Right atrium auricular region (tissue), 2 donors: ENCODE results near the gene MGLL. TPM values are rescaled to one million over a fixed set of nuclear protein-coding genes. Genes with fewer than 3 reads are reported as not detected.

Experiments used
- DNase-seq: peaks from one replicate; pipeline ENCODE4 v3.0.0-alpha.2; 2019; ENCODE audit warnings: low spot score
- H3K27ac ChIP-seq, 2 donors: fragments of 200-600 bp; sonication (generic); 1 replicate in 1 of 2; 2 replicates in 1 of 2; pipeline ENCODE4 v1.5.1; 2016 to 2019
- H3K27me3 ChIP-seq, 2 donors: fragments of 200-600 bp; sonication (generic); one replicate each; pipeline versions ENCODE4 v1.5.1 to v1.6.0; 2017 to 2019
- H3K36me3 ChIP-seq: fragments of 200-600 bp; sonication (generic); one replicate; pipeline ENCODE4 v1.5.1; 2016
- H3K4me1 ChIP-seq, 2 donors: fragments of 200-600 bp; sonication (generic); one replicate each; pipeline versions ENCODE4 v1.5.1 to v1.6.0; 2017 to 2019
- H3K4me3 ChIP-seq, 2 donors: fragments of 200-600 bp; sonication (generic); 1 replicate in 1 of 2; 2 replicates in 1 of 2; pipeline ENCODE4 v1.5.1; 2017 to 2019; ENCODE audit warnings: mild to moderate bottlenecking in 1 of 2, moderate library complexity in 1 of 2
- H3K9me3 ChIP-seq, 2 donors: fragments of 200-600 bp; sonication (generic); one replicate each; pipeline ENCODE4 v1.5.1; 2019
- total RNA-seq, 2 donors: library from RNA; depleted of rRNA; stranded (reverse); fragments of >200 nt; gene quantifications; one replicate each; pipeline ENCODE4 v1.1.0, GENCODE V29; 2016
- TF ChIP-seq, protein P1 (sequence below), 2 donors: fragments of 200-600 bp; sonication (generic); IDR thresholded peaks; one replicate each; pipeline ENCODE4 v1.5.1; 2019; ENCODE audit warnings: antibody characterized with exemption in 2 of 2

Gene MGLL
- 10 to 100 TPM; 36.3 to 46.4 TPM for total RNA-seq

DNA sequence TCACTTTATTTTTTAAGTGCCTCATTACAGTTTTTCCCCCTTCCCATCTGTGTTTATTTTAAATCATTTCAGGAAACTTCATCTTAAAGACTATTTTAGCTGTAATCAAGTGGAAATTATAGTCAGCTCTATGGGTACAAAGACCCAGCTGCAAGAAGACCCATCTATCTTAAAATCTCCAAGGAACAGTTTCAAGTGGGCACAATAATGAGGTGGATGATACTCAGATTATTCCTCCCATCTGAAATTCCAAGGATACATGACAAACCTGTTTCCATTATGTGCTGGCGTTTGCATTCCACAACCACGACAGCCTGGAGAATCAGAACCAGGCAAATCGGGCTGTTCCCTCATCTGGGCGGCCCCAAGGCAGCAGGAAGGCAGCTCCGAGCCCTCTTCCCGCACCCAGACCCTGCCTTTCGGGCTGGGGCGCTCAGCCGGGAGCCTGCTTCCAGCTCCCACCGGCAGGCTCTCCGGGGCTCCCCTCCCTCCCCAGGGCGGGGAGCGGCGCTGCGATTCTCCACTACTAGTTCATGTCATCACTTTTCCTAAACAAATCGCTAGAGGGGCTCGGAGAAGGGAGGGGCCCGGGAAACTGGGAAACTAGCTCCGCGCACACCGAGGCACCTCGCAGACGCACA, at the start of gene MGLL:
Gene MGLL, minus strand, starts transcription at position 475 of the 641 bp plus-strand sequence. Its CDS starts 197 bp downstream, at position 278.
- no peak for DNase-seq
- TF ChIP-seq, protein P1, sequence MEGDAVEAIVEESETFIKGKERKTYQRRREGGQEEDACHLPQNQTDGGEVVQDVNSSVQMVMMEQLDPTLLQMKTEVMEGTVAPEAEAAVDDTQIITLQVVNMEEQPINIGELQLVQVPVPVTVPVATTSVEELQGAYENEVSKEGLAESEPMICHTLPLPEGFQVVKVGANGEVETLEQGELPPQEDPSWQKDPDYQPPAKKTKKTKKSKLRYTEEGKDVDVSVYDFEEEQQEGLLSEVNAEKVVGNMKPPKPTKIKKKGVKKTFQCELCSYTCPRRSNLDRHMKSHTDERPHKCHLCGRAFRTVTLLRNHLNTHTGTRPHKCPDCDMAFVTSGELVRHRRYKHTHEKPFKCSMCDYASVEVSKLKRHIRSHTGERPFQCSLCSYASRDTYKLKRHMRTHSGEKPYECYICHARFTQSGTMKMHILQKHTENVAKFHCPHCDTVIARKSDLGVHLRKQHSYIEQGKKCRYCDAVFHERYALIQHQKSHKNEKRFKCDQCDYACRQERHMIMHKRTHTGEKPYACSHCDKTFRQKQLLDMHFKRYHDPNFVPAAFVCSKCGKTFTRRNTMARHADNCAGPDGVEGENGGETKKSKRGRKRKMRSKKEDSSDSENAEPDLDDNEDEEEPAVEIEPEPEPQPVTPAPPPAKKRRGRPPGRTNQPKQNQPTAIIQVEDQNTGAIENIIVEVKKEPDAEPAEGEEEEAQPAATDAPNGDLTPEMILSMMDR (IDR thresholded peaks at IDR 0.05) = peak in 1 of 2 donors; percentile 25
- no peaks in the 10 kb centered on the region for H3K27me3 ChIP-seq
- no peaks in the 10 kb centered on the region for H3K36me3 ChIP-seq
- H3K27ac ChIP-seq = peak within 1 kb of the TSS; percentile 85 to 89
- peaks cover 0 to 43% of the 10 kb centered on the region in 2 donors for H3K4me1 ChIP-seq
- no peaks in the 10 kb centered on the region for H3K9me3 ChIP-seq
- peak within 1 kb of the TSS; percentile 85 to 92 for H3K4me3 ChIP-seq

DNA sequence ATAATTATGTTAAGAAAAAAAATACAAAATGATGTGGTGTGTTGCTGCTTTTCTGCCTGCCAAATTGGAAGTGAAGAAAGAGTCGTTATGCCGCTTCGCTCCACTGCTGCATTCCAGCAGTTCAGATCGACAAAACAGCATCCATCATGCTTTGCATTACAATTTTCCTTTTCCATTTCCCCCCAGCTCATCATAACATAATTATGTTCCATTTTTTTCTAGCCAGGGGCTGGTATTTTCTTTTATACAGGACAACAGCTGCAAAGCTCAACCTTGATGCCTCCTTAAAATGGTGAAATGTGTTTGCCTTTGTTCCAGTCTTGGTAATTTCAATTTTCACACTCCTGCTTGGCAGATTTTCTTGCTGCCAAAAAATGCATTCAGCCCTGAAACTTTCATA, 47.8 kb upstream of the MGLL start:
- no peak overlapping the region for H3K4me3 ChIP-seq
- TF ChIP-seq, protein P1 (IDR thresholded peaks at IDR 0.05) = no peak
- no peaks in the 10 kb centered on the region for H3K36me3 ChIP-seq
- H3K27me3 ChIP-seq = no peaks in the 10 kb centered on the region
- no peak overlapping the region for H3K27ac ChIP-seq
- no peaks in the 10 kb centered on the region for H3K9me3 ChIP-seq
- DNase-seq = no peak
- H3K4me1 ChIP-seq = no peaks in the 10 kb centered on the region

GRCh38 chr3:127867986-127868385, 45.7 kb upstream of the MGLL start:
- TF ChIP-seq, protein P1 (IDR thresholded peaks at IDR 0.05) = no peak
- no peaks in the 10 kb centered on the region for H3K27me3 ChIP-seq
- no peaks in the 10 kb centered on the region for H3K4me1 ChIP-seq
- no peak for DNase-seq
- H3K4me3 ChIP-seq = no peak overlapping the region
- H3K9me3 ChIP-seq = no peaks in the 10 kb centered on the region
- H3K27ac ChIP-seq = no peak overlapping the region
- no peaks in the 10 kb centered on the region for H3K36me3 ChIP-seq

DNA sequence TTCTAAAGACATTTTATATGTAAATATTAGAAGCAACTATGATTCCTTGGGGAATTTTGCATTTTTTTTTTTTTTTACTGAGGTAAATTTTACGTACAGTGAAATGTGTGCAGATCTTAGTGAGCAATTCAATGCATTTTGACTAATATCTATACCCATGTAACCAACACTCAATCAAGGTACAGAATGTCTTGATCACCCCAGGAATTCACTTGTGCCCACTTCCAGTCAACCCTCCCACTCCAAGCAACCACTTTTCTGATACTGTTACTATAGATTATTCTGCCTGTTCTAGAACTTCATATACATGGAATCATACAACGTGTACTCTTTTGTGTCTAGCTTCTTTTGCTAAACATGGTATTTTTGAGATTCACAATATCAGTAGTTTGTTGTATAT, 45.1 kb upstream of the MGLL start:
- TF ChIP-seq, protein P1 (IDR thresholded peaks at IDR 0.05) = no peak
- Histone ChIP-seq H3K36me3 (no peaks in the 10 kb centered on the region), H3K4me1 (no peaks in the 10 kb centered on the region), H3K27me3 (no peaks in the 10 kb centered on the region), H3K27ac (no peak overlapping the region), H3K4me3 (no peak overlapping the region), H3K9me3 (no peaks in the 10 kb centered on the region)
- DNase-seq = no peak

GRCh38 chr3:127865941-127866340, 43.6 kb upstream of the MGLL start:
- TF ChIP-seq, protein P1 (IDR thresholded peaks at IDR 0.05) = no peak
- no peaks in the 10 kb centered on the region for H3K36me3 ChIP-seq
- H3K4me1 ChIP-seq = no peaks in the 10 kb centered on the region
- no peak overlapping the region for H3K27ac ChIP-seq
- H3K4me3 ChIP-seq = no peak overlapping the region
- no peaks in the 10 kb centered on the region for H3K27me3 ChIP-seq
- H3K9me3 ChIP-seq = no peaks in the 10 kb centered on the region
- no peak for DNase-seq

GRCh38 chr3:127860211-127860696, 37.9 kb upstream of the MGLL start:
- no peaks in the 10 kb centered on the region for H3K9me3 ChIP-seq
- no peak overlapping the region for H3K4me3 ChIP-seq
- H3K27me3 ChIP-seq = no peaks in the 10 kb centered on the region
- TF ChIP-seq, protein P1 (IDR thresholded peaks at IDR 0.05) = no peak
- H3K36me3 ChIP-seq = no peaks in the 10 kb centered on the region
- H3K27ac ChIP-seq = no peak overlapping the region
- no peak for DNase-seq
- H3K4me1 ChIP-seq = no peaks in the 10 kb centered on the region
